SK-N-MC (cell line): ENCODE measurements around the gene MPV17L2.

Experiments used
- EZH2 ChIP-seq: fragments of 200-600 bp; sonication (generic); IDR thresholded peaks from one replicate; pipeline ENCODE4 v1.6.1; 2017; ENCODE audit warnings: antibody characterized with exemption
- POLR2AphosphoS5 ChIP-seq: IDR thresholded peaks from 2 replicates; pipeline ENCODE4 v1.6.1; 2012; ENCODE audit warnings: mild to moderate bottlenecking, low read depth, low read length, borderline replicate concordance

DNA sequence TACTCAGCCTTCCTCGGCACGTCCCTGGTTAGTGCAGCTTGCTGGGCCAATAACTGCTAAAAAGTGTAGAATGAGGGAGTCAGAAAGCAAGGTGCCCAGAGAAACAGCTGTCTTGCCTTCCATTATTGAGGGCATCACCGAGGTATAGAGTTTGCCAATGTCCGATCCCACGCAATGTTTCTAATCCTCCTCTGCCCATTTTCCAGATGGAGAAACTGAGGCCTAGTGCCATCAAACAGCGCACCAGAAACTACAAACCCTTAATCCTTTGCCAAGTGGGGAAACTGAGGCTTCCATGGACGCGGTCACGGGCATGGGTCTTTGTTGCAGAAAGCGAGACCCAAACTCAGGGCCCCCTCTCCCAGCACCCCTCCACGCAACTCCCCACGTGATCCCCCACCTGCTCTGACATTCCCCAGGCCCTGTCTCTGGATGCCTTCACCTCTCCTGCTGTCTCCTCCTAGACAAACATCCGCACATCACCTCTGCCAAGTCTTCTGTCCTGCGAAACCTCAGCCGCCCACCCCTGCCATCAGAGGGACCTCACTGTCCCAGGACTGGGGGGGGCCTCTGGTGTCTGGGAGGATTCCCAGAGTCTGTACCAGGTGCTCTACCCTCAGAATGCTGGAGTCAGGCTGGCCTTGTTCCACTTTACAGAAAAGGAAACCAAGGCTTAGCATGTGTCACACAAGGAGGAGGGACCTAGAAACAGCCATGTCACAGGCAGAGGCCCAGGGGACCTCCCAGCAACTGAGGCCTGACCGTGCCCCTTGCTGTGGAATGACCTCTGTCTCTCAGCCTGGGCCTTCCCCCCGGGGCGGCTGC lies 34.1 kb downstream of the MPV17L2 start:
- TF ChIP-seq POLR2AphosphoS5: no peak
- TF ChIP-seq EZH2: no peak
